GM12875 (cell line): ENCODE measurements around the gene NCAPD3.
"Not testable (repeated sequence)": the region's sequence is repeated elsewhere in the genome, so short reads cannot be mapped to it uniquely, and the experiment has no call there.

Experiments
- H3K4me3 ChIP-seq: one replicate; pipeline ENCODE4 v1.5.1; 2011; ENCODE audit warnings: low read depth, low read length, control low read depth
- CTCF ChIP-seq: IDR thresholded peaks from 2 replicates; pipeline ENCODE4 v1.5.1; 2011; ENCODE audit warnings: low read depth, mild to moderate bottlenecking, control low read depth, inconsistent platforms, low read length, moderate library complexity, borderline replicate concordance; ENCODE audit not compliant: insufficient read depth

Gene NCAPD3

GRCh38 chr11:134119094-134119493 lies 104.7 kb downstream of the NCAPD3 start:
- no peak overlapping the region for H3K4me3 ChIP-seq
- TF ChIP-seq CTCF: no peak

GRCh38 chr11:134118006-134118405 lies 105.8 kb downstream of the NCAPD3 start:
- H3K4me3 ChIP-seq: no peak overlapping the region
- no peak for TF ChIP-seq CTCF

- no peak overlapping the region for H3K4me3 ChIP-seq
- TF ChIP-seq CTCF: no peak
Observed at GRCh38 chr11:134116210-134116609, 107.6 kb downstream of the NCAPD3 start.

GRCh38 chr11:134113787-134114186 lies 110.0 kb downstream of the NCAPD3 start:
- H3K4me3 ChIP-seq: not testable (repeated sequence)

- no peak for TF ChIP-seq CTCF
- no peak overlapping the region for H3K4me3 ChIP-seq
Observed at GRCh38 chr11:134110252-134110815, 113.4 kb downstream of the NCAPD3 start.
